ENCODE results near the gene MFSD11. TPM values are rescaled to one million over a fixed set of nuclear protein-coding genes. Genes with fewer than 3 reads are reported as not detected.
A peak's percentile ranks its signal among the peaks of the same experiment; 100 is the strongest.

Gene MFSD11
- total and polyA plus RNA-seq, 4 donors = 12.0 to 57.5 (median 25.0) TPM

GRCh38 chr17:76826330-76827068 lies 88.6 kb downstream of the MFSD11 start:
- peaks cover 0 to 2% (median 0%) of the 10 kb centered on the region in 3 donors for H3K27me3 ChIP-seq (ENCODE audit: control insufficient read depth in 3 of 3, insufficient read depth in 3 of 3, low read length in 2 of 3)
- ATAC-seq (ENCODE audit: insufficient read depth, low FRiP score) = no peak
- H3K4me1 ChIP-seq (ENCODE audit: control insufficient read depth in 5 of 5, insufficient read depth in 5 of 5, low read length in 5 of 5) = no peaks in the 10 kb centered on the region
- WGBS, 2 donors = 56 to 62% methylated on average over 24 of the region's 24 CpGs
- H3K36me3 ChIP-seq (ENCODE audit: control insufficient read depth in 4 of 4, insufficient read depth in 4 of 4, low read length in 4 of 4) = no peaks in the 10 kb centered on the region
- no peak overlapping the region for H3K27ac ChIP-seq (ENCODE audit: low read depth in 1 of 2, low read length in 1 of 2)
- DNase-seq = no peak
- H3K4me3 ChIP-seq = no peak overlapping the region
- no peak overlapping the region for H3K9ac ChIP-seq (ENCODE audit: insufficient read depth in 1 of 2, low read length in 2 of 2)
- H3K9me3 ChIP-seq (ENCODE audit: control insufficient read depth in 4 of 4, insufficient read depth in 3 of 4, low read length in 3 of 4) = peaks cover 0 to 2% (median 0%) of the 10 kb centered on the region in 4 donors
- TF ChIP-seq CTCF (IDR thresholded peaks at IDR 0.05; ENCODE audit: control extremely low read depth, extremely low read depth) = no peak

- no peak for ATAC-seq (ENCODE audit: insufficient read depth, low FRiP score)
- Histone ChIP-seq H3K27me3 (ENCODE audit: control insufficient read depth in 3 of 3, insufficient read depth in 3 of 3, low read length in 2 of 3) (peaks cover 0 to 2% (median 0%) of the 10 kb centered on the region in 3 donors), H3K4me3 (no peak overlapping the region), H3K4me1 (ENCODE audit: control insufficient read depth in 5 of 5, insufficient read depth in 5 of 5, low read length in 5 of 5) (no peaks in the 10 kb centered on the region), H3K27ac (ENCODE audit: low read depth in 1 of 2, low read length in 1 of 2) (no peak overlapping the region), H3K9me3 (ENCODE audit: control insufficient read depth in 4 of 4, insufficient read depth in 3 of 4, low read length in 3 of 4) (peaks cover 0 to 2% (median 0%) of the 10 kb centered on the region in 4 donors), H3K9ac (ENCODE audit: insufficient read depth in 1 of 2, low read length in 2 of 2) (no peak overlapping the region), H3K36me3 (ENCODE audit: control insufficient read depth in 4 of 4, insufficient read depth in 4 of 4, low read length in 4 of 4) (no peaks in the 10 kb centered on the region)
- WGBS, 2 donors = 86 to 91% methylated on average over 10 to 13 of the region's 14 CpGs
- TF ChIP-seq CTCF (IDR thresholded peaks at IDR 0.05; ENCODE audit: control extremely low read depth, extremely low read depth) = no peak
- no peak for DNase-seq
These were observed 89.8 kb downstream of the MFSD11 start for GRCh38 chr17:76827736-76828135.

Small RNA genes lying within 50 kb of the gene (small RNA-seq; reads per million reads assigned to genes)
- not detected for gene AC005837.3 (ENCODE audit: low replicate concordance)
- gene RF02271 (ENCODE audit: low replicate concordance) = not detected
- gene RNU6-97P (ENCODE audit: low replicate concordance) = not detected
- gene RNY4P36 (ENCODE audit: low replicate concordance) = 0.37 reads per million, percentile 46 among the genes with 10 or more reads in this experiment

Other genes with a start within 250 kb of the MFSD11 start
- 10 to 100 TPM; 22.7 to 56.5 TPM for gene RHBDF2, start 236.7 kb upstream of the MFSD11 start, total RNA-seq
- gene RHBDF2, start 236.7 kb upstream of the MFSD11 start, polyA plus RNA-seq = 100 to 1,000 TPM in 1 of 2 donors, 10 to 100 TPM in 1; 20.1 to 116 TPM
- gene CYGB, start 200.4 kb upstream of the MFSD11 start, total RNA-seq = 10 to 100 TPM; 15.9 to 20.0 TPM
- gene CYGB, start 200.4 kb upstream of the MFSD11 start, polyA plus RNA-seq = 10 to 100 TPM; 21.4 to 30.4 TPM
- gene PRCD, start 198.1 kb upstream of the MFSD11 start, total RNA-seq = 10 to 100 TPM in 1 of 2 donors, 1 to 10 TPM in 1; 3.3 to 11.3 TPM
- gene PRCD, start 198.1 kb upstream of the MFSD11 start, polyA plus RNA-seq = 1 to 10 TPM; 2.0 to 7.9 TPM
- 10 to 100 TPM; 20.8 to 38.0 TPM for gene ST6GALNAC2, start 152.3 kb upstream of the MFSD11 start, total RNA-seq
- 10 to 100 TPM; 12.1 to 15.4 TPM for gene ST6GALNAC2, start 152.3 kb upstream of the MFSD11 start, polyA plus RNA-seq
- gene ST6GALNAC1, start 94.4 kb upstream of the MFSD11 start, total RNA-seq = 10 to 100 TPM; 22.5 to 24.9 TPM
- 10 to 100 TPM; 13.9 to 19.3 TPM for gene ST6GALNAC1, start 94.4 kb upstream of the MFSD11 start, polyA plus RNA-seq
- 100 to 1,000 TPM; 101 to 127 TPM for gene MXRA7, start 27.2 kb upstream of the MFSD11 start, total RNA-seq
- 10 to 100 TPM; 60.9 to 65.4 TPM for gene MXRA7, start 27.2 kb upstream of the MFSD11 start, polyA plus RNA-seq
- 10 to 100 TPM; 25.6 to 34.3 TPM for gene JMJD6, start 11.5 kb upstream of the MFSD11 start, total RNA-seq
- 10 to 100 TPM; 23.8 to 52.9 TPM for gene JMJD6, start 11.5 kb upstream of the MFSD11 start, polyA plus RNA-seq
- gene METTL23, start 11.3 kb upstream of the MFSD11 start, total RNA-seq = 10 to 100 TPM; 23.1 to 34.5 TPM
- 10 to 100 TPM; 37.7 to 43.1 TPM for gene METTL23, start 11.3 kb upstream of the MFSD11 start, polyA plus RNA-seq
- 100 to 1,000 TPM; 172 to 215 TPM for gene SRSF2, start 788 bp upstream of the MFSD11 start, total RNA-seq
- 100 to 1,000 TPM; 136 to 251 TPM for gene SRSF2, start 788 bp upstream of the MFSD11 start, polyA plus RNA-seq
- under 1 TPM; 0.28 to 0.40 TPM for gene MGAT5B, start 130.3 kb downstream of the MFSD11 start, total RNA-seq
- gene MGAT5B, start 130.3 kb downstream of the MFSD11 start, polyA plus RNA-seq = under 1 TPM; 0.52 to 0.67 TPM

Measured in lung (tissue), 13 donors.